ENCODE measurements around the gene KIF19. TPM values are rescaled to one million over a fixed set of nuclear protein-coding genes. Genes with fewer than 3 reads are reported as not detected.

The KIF19 gene
- total RNA-seq, 1 donor from 2014 or later: 1.4 TPM

DNA sequence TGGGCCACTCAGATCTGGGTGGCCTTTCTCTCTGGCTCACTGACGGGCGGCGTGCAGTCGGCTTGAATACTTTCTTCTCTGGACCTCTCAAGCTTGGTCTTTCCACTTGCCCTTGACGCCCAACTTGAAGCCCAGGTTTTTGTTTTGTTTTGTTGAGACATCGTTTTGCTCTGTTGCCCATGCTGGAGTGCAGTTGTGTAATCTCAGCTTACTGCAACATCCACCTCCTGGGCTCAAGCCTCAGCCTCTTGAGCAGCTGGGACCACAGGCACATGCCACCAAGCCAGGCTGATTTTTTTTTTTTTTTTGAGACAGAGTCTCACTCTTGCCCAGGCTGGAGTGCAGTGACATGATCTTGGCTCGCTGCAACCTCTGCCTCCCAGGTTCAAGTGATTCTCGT is 22.7 kb upstream of the KIF19 start:
- no peak for DNase-seq (ENCODE audit: low read depth, low spot score)

DNA sequence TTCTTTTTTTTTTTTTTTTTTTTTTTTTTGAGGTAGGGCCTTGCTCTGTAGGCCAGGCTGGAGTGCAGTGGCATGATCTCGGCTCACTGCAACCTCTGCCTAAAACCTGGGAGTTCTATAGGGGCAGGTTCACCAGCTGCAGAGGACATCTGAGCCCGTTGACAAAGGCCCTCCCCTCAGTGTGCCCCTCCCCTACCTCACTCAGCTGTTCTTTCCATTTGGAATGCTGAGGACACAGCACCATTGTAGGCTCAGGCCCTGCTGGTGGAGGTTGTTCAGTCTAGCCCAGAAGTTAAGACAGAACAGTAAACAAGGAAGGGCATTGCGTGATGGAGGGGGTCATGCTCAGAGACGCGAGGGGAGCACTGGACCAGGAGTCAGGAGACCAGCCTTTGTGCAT is 21.8 kb upstream of the KIF19 start:
- no peak for DNase-seq (ENCODE audit: low read depth, low spot score)

DNA sequence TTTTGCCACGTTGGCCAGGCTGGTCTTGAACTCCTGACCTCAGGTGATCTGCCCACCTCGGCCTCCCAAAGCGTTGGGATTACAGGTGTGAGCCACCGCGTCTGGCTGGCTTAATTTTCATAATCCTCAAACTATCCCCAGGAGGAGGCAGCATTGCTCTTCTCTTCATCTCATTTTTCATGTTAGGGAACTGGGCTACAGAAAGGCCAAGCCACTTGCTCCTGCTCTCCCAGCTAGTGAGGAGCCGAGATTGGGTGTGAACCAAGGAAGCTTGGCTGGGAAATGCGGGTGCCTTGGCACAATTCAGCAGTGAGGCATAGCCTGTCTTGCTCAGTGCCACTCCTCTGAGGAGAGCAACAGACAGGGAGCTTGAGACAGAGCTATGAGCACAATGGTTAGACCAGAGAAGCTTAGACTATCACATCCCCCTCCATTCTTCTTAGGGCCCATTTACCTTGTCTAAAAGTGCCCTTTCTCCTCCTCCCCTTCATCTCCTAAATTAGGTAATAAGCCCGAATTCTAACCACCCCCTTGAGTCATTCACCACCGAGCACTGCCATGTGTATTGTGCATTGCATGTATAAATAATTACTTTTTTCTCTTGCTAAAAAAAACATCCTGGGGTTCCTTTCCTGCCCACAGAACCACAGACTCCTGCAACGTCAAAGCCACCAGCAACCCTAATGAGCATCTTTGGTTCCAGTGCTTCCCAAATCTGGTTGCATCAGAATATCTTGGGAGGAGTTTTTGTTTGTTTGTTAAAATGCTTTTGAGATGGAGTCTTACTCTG is 20.0 kb upstream of the KIF19 start:
- DNase-seq (ENCODE audit: low read depth, low spot score): no peak

- DNase-seq (ENCODE audit: low read depth, low spot score): peak; percentile 68
Observed at GRCh38 chr17:74307984-74308773, 17.8 kb upstream of the KIF19 start.

DNA sequence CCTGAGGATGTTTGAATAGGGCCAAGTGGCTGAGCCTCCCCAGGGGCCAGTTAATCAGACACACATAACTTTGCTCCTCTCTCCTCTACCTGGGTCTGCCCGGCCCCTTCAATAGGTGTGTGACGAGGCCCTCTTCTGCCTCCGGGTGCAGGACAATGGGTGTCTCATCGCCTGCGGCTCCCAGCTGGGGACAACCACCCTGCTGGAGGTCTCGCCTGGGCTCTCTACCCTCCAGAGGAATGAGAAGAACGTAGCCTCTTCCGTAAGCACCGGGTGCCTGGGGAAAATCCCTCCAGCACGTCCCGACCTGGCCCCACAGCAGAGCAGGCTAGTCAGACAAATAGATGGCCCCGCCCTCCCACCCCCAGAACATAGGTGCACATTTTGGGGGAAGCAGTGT is 16.1 kb upstream of the KIF19 start:
- DNase-seq (ENCODE audit: low read depth, low spot score): no peak

DNA sequence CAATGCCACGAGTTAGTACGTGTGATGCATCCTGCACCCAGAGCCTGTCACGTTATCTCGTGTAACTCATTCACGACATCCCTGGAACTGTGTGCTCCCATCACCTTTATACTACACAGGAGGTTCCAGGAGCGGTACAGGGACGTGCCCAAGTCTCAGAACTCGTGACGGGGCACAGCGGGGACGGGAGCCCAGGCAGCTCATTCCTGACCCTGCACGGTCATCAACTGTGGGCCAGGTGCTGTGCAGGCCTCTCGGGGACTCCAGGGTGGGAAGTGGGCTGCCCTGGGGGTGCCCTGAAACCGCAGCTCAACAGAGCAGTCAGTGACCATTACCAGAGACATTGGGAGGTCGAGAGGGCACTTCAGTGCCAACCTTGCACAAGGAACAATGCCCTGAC is 11.1 kb upstream of the KIF19 start:
- no peak for DNase-seq (ENCODE audit: low read depth, low spot score)

- DNase-seq (ENCODE audit: low read depth, low spot score): no peak
Observed at GRCh38 chr17:74316220-74316619, 9.8 kb upstream of the KIF19 start.

- no peak for DNase-seq (ENCODE audit: low read depth, low spot score)
Observed at GRCh38 chr17:74317071-74317470, 9.0 kb upstream of the KIF19 start.

- DNase-seq (ENCODE audit: low read depth, low spot score): no peak
Observed at GRCh38 chr17:74318391-74318790, 7.6 kb upstream of the KIF19 start.

DNA sequence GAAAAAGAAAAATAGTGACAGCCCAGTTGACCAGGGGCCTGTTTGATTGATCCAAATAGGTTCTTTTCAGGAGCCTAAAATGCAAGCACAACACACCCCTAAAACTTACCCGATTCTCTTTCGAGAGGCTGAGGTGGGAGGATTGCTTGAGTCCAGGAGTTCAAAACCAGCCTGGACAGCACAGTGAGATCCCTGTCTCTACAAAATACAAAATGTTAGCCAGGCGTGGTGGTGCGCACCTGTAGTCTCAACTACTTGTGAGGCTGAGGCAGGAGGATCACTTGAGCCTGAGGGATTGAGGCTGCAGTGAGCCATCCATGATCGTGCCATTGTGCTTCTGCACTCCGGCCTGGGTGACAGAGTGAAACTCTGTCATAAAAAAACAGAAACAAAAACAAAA is 1.5 kb upstream of the KIF19 start:
- no peak for DNase-seq (ENCODE audit: low read depth, low spot score)

- DNase-seq (ENCODE audit: low read depth, low spot score): no peak
Observed at GRCh38 chr17:74325376-74325742, 667 bp upstream of the KIF19 start.

DNA sequence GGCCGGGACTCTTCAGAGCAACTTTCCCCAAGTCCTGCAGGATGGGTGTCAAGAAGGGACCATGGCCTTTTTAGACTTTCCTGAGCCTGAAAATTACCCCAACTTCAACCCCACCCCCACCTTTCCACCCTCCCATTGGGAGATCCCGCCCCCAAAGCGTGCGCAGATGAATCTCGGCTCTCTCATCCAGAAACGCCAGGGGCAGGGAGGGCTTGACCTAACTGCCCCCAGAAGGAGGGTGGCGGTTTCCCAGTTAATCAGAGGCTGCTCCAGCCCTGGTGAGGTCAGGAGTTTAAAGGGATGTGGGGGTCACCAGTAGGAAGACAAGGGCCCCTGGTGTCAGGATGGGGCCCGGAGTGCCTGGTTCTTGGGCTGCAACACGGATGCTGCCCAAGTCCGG is 480 bp downstream of the KIF19 start:
- DNase-seq (ENCODE audit: low read depth, low spot score): no peak

DNA sequence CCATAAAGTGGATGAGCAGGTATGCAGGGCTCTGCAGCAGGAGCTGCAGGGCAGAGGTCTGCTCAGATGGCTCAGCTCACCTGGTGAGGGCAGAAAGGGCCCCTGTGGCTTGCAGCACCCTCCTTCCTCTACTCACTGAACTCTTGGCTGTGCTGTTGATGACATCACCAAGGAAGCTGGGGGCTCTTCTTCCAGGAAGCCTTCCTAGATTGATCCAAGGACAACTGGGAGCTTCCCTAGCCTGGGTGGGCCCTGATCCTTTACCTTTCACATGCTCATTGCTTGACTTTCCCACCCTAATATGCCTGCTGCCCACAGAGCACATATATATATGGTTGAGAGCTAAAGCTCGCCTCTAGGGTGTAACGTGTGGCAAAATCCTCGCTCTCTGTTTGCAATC is 2.5 kb downstream of the KIF19 start:
- DNase-seq (ENCODE audit: low read depth, low spot score): no peak

DNA sequence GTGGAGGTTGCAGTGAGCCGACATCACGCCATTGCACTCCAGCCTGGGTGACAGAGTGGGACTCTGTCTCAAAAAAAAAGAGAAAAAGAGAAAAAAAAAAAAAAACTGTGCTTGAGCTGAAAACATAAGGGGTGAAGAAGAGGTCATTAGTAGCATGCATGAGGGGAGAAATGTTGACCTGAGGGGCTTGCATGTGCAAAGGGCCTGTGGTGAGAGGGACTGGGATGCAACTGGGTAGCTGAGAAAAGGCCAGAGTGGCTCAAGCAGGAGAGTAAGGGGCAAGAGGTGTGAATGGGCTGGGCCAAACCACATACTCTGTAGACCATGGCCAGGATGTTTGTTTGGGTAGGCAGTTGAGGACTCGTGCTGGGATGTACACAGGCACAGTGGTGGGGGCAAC is 3.4 kb downstream of the KIF19 start:
- no peak for DNase-seq (ENCODE audit: low read depth, low spot score)

DNA sequence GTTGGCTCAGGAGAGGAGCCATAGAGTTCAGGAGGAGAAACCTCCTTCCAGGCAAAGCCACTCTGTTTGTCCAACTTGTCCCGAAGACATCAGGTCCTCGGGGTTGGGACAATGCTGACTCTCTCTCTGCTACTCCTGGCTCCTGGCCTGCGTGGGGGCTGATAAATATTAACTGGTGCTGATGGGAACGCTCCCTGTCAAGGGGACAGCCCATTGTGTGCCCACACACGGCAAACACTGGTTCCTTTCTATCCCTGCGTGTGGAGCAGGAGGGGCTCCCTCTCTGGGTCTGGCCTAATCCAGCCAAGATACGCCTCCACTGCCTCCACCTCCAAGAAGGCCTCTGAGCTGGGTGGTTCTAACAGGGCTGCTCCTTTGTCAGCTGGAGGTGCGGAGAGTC is 4.4 kb downstream of the KIF19 start:
- DNase-seq (ENCODE audit: low read depth, low spot score): no peak

DNA sequence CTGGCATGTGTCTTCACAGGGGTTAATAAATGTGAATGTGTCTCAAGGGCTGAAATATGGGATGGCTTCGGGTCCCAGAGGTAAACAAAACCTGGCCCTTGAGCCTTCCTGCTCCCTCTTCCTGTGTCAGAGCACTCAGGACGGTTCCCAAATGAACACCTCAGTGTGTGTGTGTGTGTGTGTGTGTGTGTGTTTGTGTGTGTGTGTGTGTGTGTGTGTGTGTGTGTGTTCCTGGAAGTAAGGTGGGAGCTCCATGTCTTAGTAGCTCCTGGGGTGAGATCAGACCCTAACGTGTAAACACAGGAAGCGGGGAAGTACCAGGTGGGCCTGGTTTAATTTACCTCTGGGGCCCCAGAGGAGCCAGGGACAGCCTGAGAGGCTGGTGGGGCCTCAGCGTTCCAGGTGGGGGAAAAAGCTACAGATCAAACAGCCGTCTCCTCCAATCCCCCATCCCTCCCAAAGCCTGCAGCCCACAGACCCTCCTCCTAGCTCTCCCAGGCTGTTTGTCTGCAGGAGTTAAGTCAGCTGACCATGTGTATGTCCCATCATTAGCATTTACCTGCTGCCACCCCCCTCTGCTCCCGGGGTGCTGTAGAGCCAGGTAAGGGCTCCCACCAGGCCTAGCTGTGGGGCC is 6.1 kb downstream of the KIF19 start:
- DNase-seq (ENCODE audit: low read depth, low spot score): no peak

- no peak for DNase-seq (ENCODE audit: low read depth, low spot score)
Observed at GRCh38 chr17:74332763-74333283, 6.8 kb downstream of the KIF19 start.

GRCh38 chr17:74334393-74335039 is 8.5 kb downstream of the KIF19 start:
- DNase-seq (ENCODE audit: low read depth, low spot score): no peak

DNA sequence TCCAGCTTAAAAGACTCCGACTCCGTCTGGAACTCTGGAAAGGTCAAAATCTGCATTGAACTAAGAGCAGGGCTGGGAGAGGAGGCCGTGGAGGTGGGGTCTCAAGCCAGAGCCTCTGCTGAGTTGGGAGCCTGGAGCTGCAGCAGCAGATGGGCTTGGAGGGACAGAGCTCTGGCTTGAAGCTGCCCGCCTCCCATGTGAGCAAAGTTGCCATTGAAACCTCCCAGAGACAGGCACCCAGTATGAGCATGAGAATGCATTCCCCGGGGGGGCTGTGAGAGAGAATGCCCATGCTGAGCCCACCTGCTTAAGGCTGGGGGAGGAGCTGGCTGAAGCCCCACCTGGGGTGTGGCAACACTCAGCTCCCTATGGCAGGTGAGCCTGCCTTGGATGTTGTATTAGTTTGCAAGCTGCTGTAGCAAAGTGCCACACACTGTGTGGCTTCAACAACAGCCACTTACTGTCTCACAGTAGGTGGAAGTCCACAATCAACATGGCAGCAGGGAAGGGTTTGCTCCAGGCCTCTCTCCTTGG is 9.6 kb downstream of the KIF19 start:
- no peak for DNase-seq (ENCODE audit: low read depth, low spot score)

DNA sequence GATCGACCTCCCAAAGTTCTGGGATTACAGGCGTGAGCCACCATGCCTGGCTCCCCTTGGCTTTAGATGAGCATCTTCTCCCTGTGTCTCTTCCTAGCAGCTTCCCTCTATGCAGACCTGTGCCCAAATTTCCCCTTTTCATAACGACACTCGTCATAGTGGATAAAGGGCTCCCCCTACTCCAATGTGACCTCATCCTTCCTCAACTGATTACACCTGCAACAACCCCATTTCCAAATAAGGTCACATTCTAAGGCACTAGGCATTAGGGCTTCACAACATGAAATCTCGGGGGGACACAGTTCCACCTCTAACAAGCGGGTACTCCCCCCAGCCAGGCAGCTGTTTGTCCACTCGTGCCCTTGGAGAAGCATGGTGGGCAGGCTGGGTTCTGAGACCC is 10.3 kb downstream of the KIF19 start:
- DNase-seq (ENCODE audit: low read depth, low spot score): no peak

DNA sequence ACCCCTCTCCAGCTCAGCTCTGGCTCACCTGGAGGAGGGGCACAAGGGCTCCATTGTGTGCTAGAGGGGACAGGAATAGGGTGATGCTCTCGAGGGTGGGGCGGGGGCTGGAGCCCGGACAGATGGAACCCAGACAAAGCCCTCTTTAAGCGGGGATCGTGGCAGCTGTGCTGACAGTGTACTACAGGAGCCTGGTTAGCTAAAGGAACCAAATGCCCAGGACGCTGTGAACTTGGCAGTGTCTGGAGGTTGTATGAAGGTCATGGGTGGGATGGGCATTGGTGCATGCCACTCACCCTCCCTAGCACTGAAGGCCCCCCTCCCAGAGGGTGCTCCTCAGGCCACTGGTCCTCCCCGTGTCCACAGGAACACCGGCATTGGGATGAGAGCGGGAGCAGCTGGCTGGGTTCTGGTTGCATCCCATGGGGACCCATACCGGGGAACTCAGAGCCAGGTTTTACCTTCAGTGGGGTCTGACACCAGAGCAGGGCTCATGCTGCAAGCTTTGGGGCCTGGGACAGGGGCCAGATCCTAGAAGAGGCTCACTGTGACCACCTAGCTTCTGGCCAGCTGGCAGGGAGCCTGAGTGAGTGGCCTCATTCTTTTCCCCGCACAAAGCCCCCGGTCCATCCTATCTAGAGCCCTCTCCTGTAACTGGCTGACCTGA is 11.9 kb downstream of the KIF19 start:
- DNase-seq (ENCODE audit: low read depth, low spot score): no peak
